NCI-H510A treated with DMSO at 0.1 percent for 48 hours (cell line): Measurements from ENCODE around the gene ZEB2.

Experiments
- DNase-seq: peaks from one replicate; lab custom pipeline; 2025; lab: John Stamatoyannopoulos, UW

The ZEB2 gene

GRCh38 chr2:144528108-144528507 is 8.2 kb upstream of the ZEB2 start:
- no peak for DNase-seq

- DNase-seq, result no peak
These were observed 6.9 kb upstream of the ZEB2 start for GRCh38 chr2:144526831-144527230.

DNA sequence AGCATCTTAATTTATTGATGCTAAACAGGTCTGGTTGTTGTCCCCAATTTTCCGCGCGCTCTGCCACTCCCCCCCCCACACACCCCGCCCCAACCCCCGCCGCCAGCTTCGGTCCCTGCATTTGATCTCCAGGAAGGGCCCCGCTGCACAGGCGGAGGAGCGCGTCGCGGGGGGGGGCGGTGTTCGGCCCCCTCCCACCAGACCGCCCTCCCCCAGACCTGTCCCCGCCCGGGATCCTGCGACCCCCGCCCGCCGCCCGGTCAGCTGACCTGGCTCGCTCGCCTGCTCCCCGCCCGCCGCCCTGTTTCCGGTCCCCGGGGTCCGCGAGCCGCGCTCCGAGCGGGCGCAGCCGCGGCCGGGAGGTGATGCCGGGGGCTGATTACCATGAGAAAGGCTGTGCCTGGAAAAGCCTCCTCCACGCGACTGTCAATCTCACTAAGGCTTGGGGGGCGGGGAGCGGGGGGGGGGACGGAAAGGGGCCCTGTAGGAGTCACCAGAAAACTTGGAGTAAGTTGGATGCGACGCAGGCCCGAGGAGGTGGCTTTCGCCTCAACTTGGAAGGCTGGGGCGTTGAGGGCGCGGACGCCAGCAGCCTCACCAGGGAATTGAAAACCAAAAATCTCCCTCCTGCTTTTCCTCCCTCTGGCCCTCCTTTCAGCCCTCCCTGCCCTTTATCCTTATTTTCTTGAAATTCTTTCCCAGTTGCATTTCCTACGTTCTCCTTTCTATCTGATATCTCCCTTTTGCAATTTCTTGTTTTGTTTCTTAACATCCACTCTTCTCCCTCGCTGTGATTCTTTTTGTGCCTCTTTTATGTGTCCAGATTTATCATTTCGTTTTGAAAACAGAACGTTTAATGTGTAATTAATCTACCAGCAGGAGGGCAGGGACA is 4.4 kb upstream of the ZEB2 start:
- peak; percentile 19 for DNase-seq

- no peak for DNase-seq
These were observed 3.7 kb upstream of the ZEB2 start for GRCh38 chr2:144523596-144524117.

GRCh38 chr2:144522897-144523595 is 3.1 kb upstream of the ZEB2 start:
- DNase-seq, result no peak

- no peak for DNase-seq
These were observed 2.4 kb upstream of the ZEB2 start for GRCh38 chr2:144522176-144522896.

DNA sequence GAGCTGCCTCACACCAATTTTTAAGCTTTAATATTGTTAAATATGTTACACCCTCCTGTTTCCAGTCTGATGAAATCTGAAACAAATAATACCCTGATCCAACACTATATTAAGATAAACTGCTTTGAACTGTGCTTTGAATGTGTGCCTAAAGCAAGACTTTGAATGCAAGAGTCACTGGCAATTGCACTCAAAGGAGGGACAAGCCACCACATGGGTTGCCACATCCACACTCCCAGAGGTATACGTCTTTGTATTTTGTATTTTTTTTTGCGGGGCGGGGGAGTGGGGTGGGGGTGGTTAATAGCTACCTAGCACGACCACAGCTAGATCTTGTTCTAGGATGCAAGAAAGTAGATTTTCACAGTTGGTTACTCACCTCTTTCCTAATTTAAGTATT is 1.8 kb upstream of the ZEB2 start:
- no peak for DNase-seq

DNA sequence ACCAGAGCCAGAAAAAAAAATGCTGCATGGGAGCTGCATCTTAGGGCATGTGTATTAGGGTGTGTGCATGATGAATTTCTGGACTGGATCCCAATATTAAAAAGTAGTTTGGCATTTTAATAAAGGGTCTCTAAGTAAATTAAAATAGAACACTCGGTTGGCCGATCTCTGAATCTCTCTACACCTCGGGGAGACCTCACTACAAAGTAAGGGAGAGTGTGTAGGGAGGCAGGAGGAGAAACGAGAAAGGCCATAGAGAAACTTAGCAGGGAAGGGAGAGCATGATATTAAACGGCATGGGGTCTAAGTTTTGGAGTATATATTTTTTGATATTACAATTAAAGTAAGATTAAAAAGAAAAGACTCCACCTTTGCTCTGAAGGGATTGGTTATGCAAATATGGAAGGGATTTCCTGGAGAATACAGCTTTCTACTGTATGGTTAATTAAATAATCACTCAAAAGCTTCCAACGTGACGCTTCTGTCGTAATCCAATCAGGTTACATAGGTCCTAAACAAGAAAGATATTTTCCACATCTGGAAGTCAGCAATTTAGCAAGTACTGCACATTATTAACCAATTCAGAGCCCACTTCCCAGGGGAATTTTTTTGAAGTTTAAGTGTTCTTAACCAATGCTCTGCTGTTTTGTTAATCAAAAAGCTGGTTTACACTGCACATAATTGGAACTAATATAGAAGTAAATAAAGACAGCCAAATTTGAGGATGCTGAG is 1.0 kb upstream of the ZEB2 start:
- DNase-seq, result no peak

- DNase-seq, result no peak
These were observed 354 bp downstream of the ZEB2 start for GRCh38 chr2:144519597-144519933.

DNA sequence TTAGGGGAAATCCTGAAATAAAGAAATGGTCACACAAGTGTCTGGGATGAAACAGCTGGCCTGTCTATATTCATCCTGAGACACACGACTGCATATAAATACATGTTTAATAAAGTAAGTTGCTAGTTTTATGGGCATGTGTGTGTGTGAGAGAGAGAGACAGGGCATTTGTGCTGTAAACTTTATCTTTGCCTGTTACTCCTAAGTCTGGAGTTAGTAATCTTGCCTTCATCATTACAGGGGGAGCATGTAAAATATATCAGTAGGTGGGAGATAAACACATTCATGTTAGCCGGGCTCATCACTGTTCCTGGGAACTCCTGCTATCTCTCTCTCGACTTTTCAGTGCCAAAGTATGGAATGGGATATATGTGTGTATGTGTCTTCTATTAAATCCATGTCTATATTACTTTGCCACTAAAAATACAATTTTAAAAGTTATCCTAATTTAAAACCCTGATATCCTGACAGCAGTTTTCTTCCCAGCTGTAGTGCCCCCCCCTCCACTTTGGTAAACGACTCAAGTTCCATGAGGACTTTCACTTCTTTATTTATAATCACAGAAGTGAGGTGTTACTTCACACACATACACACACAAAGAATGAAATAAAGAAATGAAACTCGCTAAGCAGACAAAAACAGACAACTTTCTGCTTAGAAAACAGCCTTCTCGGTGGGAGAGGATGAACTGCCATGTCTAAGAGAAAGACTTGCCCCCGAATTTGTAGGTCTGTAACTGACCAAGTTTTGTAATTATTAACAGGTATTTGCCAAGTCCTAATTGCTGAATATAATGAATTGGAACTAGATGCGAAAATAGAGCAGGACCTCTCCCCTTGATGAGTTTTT is 947 bp downstream of the ZEB2 start:
- no peak for DNase-seq

DNA sequence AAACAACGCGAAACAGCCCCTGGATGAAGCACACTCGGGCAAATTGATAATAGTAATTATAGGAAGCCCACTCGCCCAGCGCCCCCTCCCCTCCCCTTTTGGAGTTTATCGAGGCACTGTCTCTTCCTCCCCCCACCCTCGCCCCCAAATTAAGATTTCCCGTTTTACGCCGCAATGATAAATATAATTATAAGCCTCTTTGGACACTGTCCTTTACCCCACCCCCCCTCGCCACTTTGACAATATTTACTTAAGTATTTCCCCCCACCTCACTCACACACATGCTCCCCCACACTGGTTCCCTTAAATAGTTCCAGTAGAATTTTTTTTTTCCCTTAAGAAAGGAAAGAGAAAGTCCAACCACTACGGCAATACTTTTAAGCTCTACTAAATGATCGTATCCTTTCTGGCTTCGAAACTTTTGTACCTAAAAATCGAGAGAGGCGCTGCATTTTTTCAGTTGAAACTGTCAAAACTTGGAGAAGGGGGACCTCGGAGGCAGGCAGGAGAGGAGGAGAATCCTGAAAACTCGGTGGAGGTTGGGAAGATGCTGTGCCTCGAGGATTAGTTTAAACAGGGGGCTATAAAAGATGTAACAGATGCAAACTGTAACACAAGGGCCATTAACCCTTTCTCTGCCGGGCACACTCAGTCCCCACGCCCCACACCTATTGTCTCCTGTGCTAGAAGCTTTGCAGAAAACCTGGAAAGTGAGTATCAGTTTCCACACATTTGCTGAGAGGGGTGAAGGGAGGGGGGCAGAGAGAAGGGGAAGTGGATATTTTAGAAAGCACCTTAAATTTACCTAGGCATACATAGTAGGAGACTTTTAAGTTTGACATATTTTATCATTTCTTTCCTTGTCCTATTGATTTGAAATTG is 1.8 kb downstream of the ZEB2 start:
- DNase-seq, result no peak

DNA sequence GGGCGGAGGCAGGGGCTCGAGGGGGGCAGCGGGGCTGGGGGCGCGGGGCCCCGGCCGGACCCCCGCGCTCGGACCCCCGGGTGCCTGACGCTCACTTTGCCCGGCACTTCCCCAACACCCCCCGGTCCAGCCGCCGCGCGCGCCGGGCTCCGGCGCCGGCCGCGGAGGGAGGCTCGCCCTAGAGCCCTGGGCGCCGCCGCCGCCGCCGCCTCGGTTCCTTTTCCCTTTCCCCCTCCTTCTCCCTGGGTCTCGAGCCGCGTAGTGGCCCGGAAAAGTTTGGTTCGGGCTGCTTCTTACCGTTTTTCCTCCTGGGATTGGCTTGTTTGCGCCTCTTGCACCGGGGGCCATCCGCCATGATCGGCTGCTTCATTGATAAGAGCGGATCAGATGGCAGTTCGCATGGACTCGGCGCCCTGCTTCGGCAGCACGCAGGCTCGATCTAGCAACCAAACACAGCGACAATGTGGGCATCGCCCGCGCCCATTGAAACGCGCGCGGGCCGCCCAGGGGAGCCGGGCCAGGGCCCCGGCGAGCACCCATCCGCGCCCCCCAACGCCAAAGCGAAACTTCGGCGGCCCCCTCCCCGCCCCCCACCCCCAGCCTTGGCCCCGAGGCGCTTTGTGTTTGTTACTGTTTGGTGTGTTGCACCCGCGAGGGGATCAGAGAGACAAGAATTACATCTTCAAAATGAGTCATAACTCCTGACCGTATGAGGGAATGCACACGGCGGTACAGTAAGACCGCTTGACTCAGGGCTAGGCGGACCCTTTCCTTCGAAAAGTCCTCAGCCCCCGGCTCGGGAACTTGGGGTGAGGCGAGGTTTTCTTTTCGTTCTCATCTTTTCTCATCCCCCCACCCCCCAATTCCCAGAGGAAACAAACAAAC is 2.7 kb downstream of the ZEB2 start:
- DNase-seq, result peak; percentile 15

GRCh38 chr2:144516411-144516980 is 3.4 kb downstream of the ZEB2 start:
- no peak for DNase-seq

- no peak for DNase-seq
These were observed 4.1 kb downstream of the ZEB2 start for GRCh38 chr2:144515696-144516410.

DNA sequence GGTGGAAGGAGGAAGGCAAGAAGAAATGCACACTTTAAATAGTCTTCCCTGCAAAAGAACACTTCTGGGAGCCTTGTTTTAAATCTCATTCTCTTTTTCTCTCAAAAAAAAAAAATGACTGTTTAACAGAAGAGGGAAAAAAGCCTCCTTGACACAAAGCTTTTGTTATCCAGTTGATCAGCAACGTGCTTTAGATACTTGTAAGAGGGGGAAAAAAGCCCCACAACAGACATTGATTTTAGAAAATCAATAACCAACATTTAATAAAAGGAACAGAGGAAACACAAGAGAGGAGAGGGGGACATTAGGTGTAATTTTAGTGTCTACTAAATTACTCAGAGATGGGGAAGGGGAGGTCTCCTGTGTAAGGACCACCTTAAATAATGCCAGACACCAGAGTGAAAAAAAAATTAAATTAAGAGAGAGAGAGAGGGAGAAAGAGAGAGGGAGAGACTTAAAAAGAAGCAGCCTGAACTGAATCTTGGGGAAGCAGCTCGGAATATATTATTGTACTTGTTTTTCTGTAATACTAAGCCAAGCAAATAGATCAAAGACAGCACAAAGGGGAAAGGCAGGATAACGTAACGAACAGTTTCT is 4.7 kb downstream of the ZEB2 start:
- DNase-seq, result no peak

- no peak for DNase-seq
These were observed 5.3 kb downstream of the ZEB2 start for GRCh38 chr2:144514616-144515091.

DNA sequence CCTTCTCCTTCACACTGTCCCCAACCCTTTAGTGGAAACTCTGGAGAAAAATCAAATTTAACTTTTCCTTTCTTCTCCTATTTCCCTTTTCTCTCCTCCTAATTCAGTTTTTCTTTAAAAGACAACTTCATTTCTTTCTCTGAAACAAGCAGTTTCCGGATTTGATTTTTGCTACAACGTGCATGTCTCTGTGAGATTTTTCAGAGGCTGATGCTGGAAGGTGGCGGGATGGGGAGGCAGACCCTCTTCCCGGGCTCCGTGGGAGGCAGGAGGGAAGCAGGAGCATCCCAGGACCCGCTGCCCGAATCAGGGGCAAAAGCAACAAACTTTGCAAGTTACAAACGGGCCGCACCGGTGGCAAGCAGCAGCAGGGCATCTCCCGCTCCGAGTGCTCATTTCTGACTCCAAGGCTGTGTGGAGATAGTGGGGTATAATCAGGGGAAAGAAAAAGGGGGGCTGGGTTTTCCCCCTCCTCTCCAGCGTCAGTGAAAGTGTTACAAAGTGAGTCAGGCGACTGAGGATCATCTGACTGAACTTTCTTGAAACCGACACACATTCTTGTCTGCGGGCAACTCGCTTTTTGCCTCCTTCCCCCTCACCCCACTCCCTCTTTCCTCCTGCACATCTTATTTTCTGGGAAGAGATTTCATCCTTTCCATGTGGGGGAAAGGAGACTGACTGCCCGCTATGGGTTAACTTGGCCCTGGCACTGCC is 6.4 kb downstream of the ZEB2 start:
- no peak for DNase-seq
